Naive thymus-derived CD8-positive, alpha-beta T cell (primary cell): Measurements from ENCODE around the gene GTPBP8. TPM values are rescaled to one million over a fixed set of nuclear protein-coding genes. Genes with fewer than 3 reads are reported as not detected.
A peak's percentile ranks its signal among the peaks of the same experiment; 100 is the strongest.

Experiments
- ATAC-seq, 2 donors: fragments of 150-1000 bp; cut with Tn5 transposase in 1 of 2; sonication (Bioruptor Pico), chemical (Tn5 transposase) in 1 of 2; 1 replicate in 1 of 2; 2 replicates in 1 of 2; pipeline ENCODE4 v1.10.0; 2021; ENCODE audit warnings: mild to moderate bottlenecking in 2 of 2, moderate library complexity in 2 of 2
- POLR2A ChIA-PET: fragments of 350-600 bp; sonication (Branson Sonifier 250); formaldehyde crosslinking; loops from one replicate; lab custom pipeline; 2021; ENCODE audit warnings: antibody characterized with exemption; lab: Charles Lee
- DNase-seq, 10 donors: peaks; one replicate each; pipeline versions ENCODE4 v3.0.0 to v3.0.0-alpha.2; 2020 to 2022
- H3K27ac Mint-ChIP-seq, 10 donors: one replicate each; pipeline ENCODE4 v1.8.0; 2020 to 2022; ENCODE audit warnings: mild to moderate bottlenecking in 10 of 10, mixed read lengths in 10 of 10, moderate library complexity in 4 of 10, inconsistent platforms in 1 of 10
- H3K27me3 Mint-ChIP-seq, 5 donors: one replicate each; pipeline ENCODE4 v1.8.0; 2021 to 2022; ENCODE audit warnings: mixed read lengths in 5 of 5
- H3K36me3 Mint-ChIP-seq, 3 donors: one replicate each; pipeline ENCODE4 v1.8.0; 2020 to 2022; ENCODE audit warnings: mixed read lengths in 3 of 3, mild to moderate bottlenecking in 2 of 3, inconsistent platforms in 1 of 3
- H3K4me1 Mint-ChIP-seq, 4 donors: one replicate each; pipeline ENCODE4 v1.8.0; 2021 to 2022; ENCODE audit warnings: mixed read lengths in 4 of 4
- H3K4me3 Mint-ChIP-seq, 10 donors: one replicate each; pipeline ENCODE4 v1.8.0; 2020 to 2022; ENCODE audit warnings: mild to moderate bottlenecking in 10 of 10, mixed read lengths in 10 of 10, moderate library complexity in 6 of 10, inconsistent platforms in 1 of 10
- H3K9me3 Mint-ChIP-seq, 9 donors: one replicate each; pipeline ENCODE4 v1.8.0; 2020 to 2022; ENCODE audit warnings: mixed read lengths in 9 of 9, mild to moderate bottlenecking in 3 of 9, inconsistent platforms in 1 of 9, moderate library complexity in 1 of 9
- polyA plus RNA-seq, 3 donors: library from polyadenylated mRNA; unstranded; fragments of 300-500 nt; fragmentation: Illumina TruSeq; gene quantifications; one replicate each; pipeline ENCODE4 v1.2.3, GENCODE V29; 2021
- total RNA-seq, 8 experiments: library from RNA in 2 of 8; stranded (reverse) in 2 of 8; gene quantifications; one replicate each; pipeline ENCODE4 v1.2.3 and lab custom pipeline; 2021 to 2026

GTPBP8 gene
- total and polyA plus RNA-seq, 5 experiments from 2014 or later = 22.8 to 36.9 (median 26.4) TPM

DNA sequence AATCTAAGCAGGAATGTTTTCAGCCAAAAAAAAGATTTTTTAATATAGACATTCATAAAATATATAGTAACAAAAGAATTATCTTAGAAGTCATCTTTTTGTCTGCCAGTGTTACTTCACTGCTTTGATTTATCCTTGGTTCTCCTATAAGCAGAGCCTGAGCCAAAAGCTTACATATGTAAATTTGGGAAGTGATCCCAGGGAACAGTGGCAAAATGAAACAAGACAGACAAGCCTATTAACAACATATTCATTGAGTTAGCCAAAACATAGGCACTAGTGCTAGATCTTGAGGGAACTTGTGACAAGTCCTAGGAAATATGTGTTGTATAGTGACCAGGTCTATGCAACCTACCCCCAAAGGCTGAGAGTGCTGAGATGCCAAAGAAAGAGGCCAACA is 11.3 kb downstream of the GTPBP8 start:
- Mint-ChIP-seq H3K36me3 (peaks cover 0 to 81% (median 18%) of the 10 kb centered on the region in 3 donors), H3K27ac (peak overlapping the region; percentile 25 to 95 (median 88)), H3K9me3 (no peaks in the 10 kb centered on the region), H3K27me3 (no peaks in the 10 kb centered on the region), H3K4me1 (peaks cover 26 to 65% (median 62%) of the 10 kb centered on the region in 4 donors), H3K4me3 (peak overlapping the region in 1 of 10 donors; percentile 11)
- ATAC-seq (no peak), DNase-seq (no peak)
- POLR2A ChIA-PET = interaction anchor here (0.6 to 1.1 kb wide), 2 partner anchors 11 to 35 kb away, joined by 3 read pairs; no protein-coding TSS in a partner anchor

DNA sequence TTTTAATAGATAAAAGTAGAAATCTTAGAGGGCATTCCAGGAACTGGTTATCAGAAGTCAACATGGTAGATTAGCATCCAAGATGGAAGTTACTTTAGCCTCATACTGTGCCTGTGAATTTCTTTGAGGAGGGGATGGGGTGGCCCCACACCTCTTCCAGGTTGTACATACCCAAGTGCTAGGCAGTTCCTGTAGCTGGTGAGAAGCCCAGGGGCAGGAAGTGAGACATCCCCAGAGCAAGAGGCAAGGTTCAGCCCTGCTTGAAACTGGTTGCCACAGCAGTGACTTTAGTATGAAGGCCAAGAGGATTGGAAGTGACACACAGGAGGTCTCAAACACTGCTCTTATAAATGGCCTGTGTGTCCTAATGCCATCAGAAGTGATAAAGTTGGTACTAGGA is 11.9 kb downstream of the GTPBP8 start:
- H3K9me3 Mint-ChIP-seq = no peaks in the 10 kb centered on the region
- POLR2A ChIA-PET = interaction anchor here (0.6 to 1.9 kb wide), 3 partner anchors 11 to 17 kb away, joined by 3 to 9 read pairs (median 3); partner anchors contain the start of gene GTPBP8
- ATAC-seq (peak; percentile 31 to 47), DNase-seq (peak in 5 of 10 donors; percentile 17 to 62 (median 35))
- H3K27ac Mint-ChIP-seq = peak overlapping the region; percentile 25 to 95 (median 86)
- peak overlapping the region in 7 of 10 donors; percentile 11 to 65 (median 29) for H3K4me3 Mint-ChIP-seq
- no peaks in the 10 kb centered on the region for H3K27me3 Mint-ChIP-seq
- peaks cover 0 to 79% (median 18%) of the 10 kb centered on the region in 3 donors for H3K36me3 Mint-ChIP-seq
- H3K4me1 Mint-ChIP-seq = peaks cover 27 to 71% (median 67%) of the 10 kb centered on the region in 4 donors

DNA sequence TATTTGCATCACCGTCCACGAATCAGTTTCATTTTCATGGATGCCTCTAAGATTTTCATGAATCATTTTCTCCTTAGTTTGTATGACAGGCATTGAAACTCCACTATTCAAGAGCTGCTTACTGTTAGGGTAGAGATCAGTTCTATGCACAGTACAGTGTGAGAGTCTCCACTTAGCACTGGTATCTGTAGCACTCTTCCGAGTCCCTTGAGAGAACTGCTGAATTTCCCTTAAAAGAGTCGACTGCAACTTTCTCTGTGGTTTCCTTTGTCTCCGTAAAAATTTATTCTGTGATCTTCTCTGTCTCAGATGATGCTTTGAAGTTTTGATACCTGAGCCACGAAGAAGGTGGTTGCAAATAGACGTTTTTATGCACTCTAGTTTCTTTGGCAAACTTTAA is 14.8 kb downstream of the GTPBP8 start:
- Mint-ChIP-seq H3K27ac (peak overlapping the region; percentile 89 to 98 (median 95)), H3K36me3 (peaks cover 0 to 80% (median 13%) of the 10 kb centered on the region in 3 donors), H3K4me1 (peaks cover 34 to 84% (median 74%) of the 10 kb centered on the region in 4 donors), H3K9me3 (no peaks in the 10 kb centered on the region), H3K4me3 (peak overlapping the region; percentile 57 to 87 (median 78)), H3K27me3 (no peaks in the 10 kb centered on the region)
- POLR2A ChIA-PET = interaction anchor here (0.8 to 3.7 kb wide), 3 partner anchors 13 to 30 kb away, joined by 4 to 23 read pairs (median 12); partner anchors contain the start of gene GTPBP8
- ATAC-seq = peak; percentile 89 to 90
- peak in 5 of 10 donors; percentile 18 to 81 (median 61) for DNase-seq

DNA sequence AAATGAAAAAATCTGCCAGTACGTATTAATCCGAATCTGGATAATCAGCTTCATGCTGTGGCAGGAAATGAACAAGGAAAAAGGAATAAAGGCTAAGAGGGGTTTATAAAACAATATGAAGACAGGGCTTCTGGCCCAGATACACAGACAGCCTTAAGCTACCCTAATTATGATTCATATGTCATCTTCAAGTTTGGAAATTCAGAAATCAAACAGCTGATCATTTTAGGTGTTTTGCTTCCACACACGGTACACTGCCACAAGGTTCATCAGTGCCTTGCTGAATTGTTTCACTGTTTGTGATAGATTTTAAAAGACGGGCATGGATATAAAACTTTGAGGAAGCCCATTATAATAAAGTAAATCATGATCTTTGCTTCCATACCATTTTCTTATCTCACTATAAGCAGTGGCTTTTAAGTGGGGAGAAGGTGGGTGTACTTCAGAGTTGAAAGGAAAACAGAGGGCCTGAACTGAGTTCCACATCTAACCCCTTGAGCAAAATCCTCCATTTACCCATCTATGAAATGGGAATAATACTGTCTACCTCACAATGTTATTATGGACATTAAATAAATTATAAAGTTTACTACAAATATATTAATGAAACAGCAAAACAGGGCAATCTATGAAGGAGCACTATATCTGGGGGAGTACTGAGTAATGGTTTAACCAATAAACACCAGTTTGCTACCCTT is 15.7 kb downstream of the GTPBP8 start:
- Mint-ChIP-seq H3K4me1 (peaks cover 32 to 81% (median 70%) of the 10 kb centered on the region in 4 donors), H3K9me3 (no peaks in the 10 kb centered on the region), H3K27ac (peak overlapping the region; percentile 89 to 98 (median 95)), H3K4me3 (peak overlapping the region; percentile 57 to 87 (median 78)), H3K36me3 (peaks cover 0 to 80% (median 13%) of the 10 kb centered on the region in 3 donors), H3K27me3 (no peaks in the 10 kb centered on the region)
- ATAC-seq (peak in 1 of 2 donors; percentile 46), DNase-seq (peak in 1 of 10 donors; percentile 10)
- POLR2A ChIA-PET = interaction anchor here (0.8 to 3.7 kb wide), 4 partner anchors 9 to 18 kb away, joined by 3 to 23 read pairs (median 8); partner anchors contain the start of gene GTPBP8

DNA sequence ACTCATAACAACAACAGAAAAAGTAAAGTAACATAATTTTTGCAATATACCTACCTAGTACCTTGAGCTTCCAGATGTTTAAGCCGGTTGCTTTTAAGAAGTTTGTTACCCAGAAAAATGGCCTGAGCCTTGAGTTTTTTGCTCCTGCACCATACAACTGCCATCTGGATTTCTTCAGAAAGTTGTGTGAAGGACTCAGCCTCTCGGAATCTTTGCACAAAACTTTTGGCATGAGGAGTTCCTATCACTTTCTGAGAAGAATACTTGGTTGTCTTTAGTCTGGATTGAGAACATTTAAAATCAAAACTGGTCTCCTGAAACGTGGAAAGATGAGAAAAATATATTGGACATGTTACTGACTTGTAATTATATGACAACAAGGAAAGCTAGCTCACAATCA is 17.3 kb downstream of the GTPBP8 start:
- Mint-ChIP-seq H3K4me3 (no peak overlapping the region), H3K4me1 (peaks cover 21 to 78% (median 67%) of the 10 kb centered on the region in 4 donors), H3K27ac (peak overlapping the region; percentile 17 to 98 (median 90)), H3K36me3 (peaks cover 0 to 82% (median 15%) of the 10 kb centered on the region in 3 donors), H3K27me3 (no peaks in the 10 kb centered on the region), H3K9me3 (no peaks in the 10 kb centered on the region)
- no peak for ATAC-seq
- POLR2A ChIA-PET = interaction anchor here (1.0 to 3.7 kb wide), 2 partner anchors 11 to 17 kb away, joined by 3 to 23 read pairs; partner anchors contain the start of gene GTPBP8
- DNase-seq = no peak

DNA sequence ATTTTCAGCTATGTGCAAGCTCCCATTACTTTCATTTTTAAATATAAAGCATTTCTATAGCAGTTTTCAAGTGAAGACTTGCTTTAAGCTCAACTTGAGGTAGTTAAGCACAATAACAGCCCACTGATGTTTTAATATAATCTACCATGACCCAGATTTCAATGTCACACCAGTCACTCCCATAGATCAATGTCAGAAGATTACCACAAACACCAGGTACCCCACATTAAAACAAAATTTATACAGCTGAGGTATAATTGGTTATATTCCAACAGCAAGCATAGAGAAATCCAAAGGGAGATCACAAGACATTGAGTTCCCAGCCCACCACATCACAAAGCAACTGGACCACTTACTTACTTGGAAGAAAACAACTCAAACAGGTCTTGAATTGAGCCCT is 22.8 kb downstream of the GTPBP8 start:
- H3K36me3 Mint-ChIP-seq = peaks cover 0 to 87% (median 22%) of the 10 kb centered on the region in 3 donors
- peak overlapping the region in 6 of 10 donors; percentile 2 to 49 (median 32) for H3K4me3 Mint-ChIP-seq
- no peaks in the 10 kb centered on the region for H3K27me3 Mint-ChIP-seq
- POLR2A ChIA-PET = interaction anchor here (0.7 kb wide), 1 partner anchor 219 kb away, joined by 3 read pairs; no protein-coding TSS in a partner anchor
- H3K9me3 Mint-ChIP-seq = no peaks in the 10 kb centered on the region
- H3K4me1 Mint-ChIP-seq = peaks cover 31 to 76% (median 67%) of the 10 kb centered on the region in 4 donors
- peak overlapping the region; percentile 1 to 74 (median 54) for H3K27ac Mint-ChIP-seq
- ATAC-seq = peak; percentile 36 to 41
- DNase-seq = no peak

DNA sequence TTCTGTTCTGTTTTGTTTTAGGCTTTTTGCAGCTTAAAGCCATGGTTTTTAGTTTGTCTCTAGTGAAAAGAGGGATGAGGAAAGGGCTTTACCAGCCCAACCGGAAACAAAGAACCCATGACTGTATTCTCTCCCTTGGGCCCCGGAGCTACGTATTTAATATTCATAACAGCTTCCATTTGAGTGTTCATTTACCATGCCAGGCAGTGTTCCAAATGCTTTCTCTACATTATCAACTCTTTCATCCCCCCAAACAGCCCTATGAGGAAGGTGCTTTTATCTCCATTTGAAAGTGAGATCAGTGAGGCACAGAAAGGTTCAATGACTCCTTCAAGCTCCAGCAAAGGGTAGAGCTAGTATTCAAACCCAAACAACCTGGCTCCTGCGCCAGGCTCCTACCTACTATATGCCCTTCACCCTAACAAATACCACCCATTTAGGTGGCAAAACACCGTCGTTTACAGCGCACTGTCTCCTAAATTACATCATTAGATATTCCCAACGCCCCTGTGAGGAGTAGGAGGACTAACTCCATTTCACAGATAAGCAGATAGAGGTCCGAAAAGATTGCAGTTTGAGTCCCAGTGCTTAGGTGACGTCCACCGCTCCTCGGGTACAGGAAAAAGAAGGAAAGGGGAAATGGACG is 27.9 kb downstream of the GTPBP8 start:
- Mint-ChIP-seq H3K27me3 (no peaks in the 10 kb centered on the region), H3K4me1 (peaks cover 36 to 70% (median 68%) of the 10 kb centered on the region in 4 donors), H3K27ac (peak overlapping the region; percentile 88 to 99 (median 96)), H3K4me3 (peak overlapping the region; percentile 92 to 97 (median 94)), H3K9me3 (no peaks in the 10 kb centered on the region), H3K36me3 (peaks cover 0 to 39% (median 11%) of the 10 kb centered on the region in 3 donors)
- POLR2A ChIA-PET = interaction anchor here (0.9 to 2.7 kb wide), 11 partner anchors 8 to 496 kb away, joined by 3 to 25 read pairs (median 4); partner anchors contain the start of genes ATG3, GTPBP8, SLC35A5 and SPICE1
- peak; percentile 4 to 7 for ATAC-seq
- DNase-seq = peak in 1 of 10 donors; percentile 23

DNA sequence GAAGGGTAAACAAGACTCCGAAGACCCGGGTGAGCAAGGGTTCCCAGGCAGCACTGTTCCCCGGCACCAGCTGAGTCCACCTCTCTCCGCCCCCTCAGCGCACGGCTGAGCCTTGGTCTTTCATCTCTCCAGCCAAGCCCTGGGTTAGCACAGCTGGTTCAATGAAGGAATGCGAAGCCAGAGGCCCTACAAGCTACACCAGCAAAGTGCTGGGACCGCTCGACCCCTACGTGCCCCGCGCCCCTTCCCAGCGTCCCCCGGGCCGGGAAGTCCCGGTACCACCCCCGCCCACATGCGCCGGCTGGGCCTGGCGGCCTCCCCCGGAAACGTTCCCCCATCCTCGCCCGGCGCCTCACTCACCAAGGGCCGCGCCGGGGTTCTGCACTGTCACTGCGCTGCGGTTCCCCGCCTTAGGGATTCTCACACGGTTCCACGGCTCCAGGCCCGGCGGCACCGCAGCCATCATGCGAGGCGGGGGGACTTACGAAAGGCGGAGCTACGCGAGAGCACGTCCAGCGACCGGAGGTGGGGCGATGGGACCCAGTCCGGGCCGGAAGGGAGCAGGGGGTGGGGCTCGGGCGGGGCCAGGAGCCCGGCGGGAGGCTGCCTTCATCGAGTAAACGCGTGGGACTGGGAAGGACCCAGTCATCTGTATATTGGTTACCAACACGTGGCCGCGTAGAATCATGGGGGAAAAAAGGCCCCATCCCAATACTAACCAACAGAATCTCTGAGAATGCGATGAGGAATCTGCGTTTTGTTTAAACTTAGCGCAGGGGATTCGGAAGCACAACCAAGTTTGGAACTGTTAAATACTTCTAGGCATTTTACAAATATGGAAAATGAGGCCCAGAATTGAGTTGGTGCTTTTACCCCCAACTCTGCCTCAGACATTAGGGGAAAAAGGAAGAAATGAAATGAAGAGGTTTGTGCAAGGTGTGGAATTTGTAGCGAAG is 28.7 kb downstream of the GTPBP8 start:
- peak; percentile 65 to 85 (median 76) for DNase-seq
- H3K27ac Mint-ChIP-seq = peak overlapping the region; percentile 88 to 99 (median 96)
- no peaks in the 10 kb centered on the region for H3K27me3 Mint-ChIP-seq
- H3K9me3 Mint-ChIP-seq = no peaks in the 10 kb centered on the region
- peaks cover 35 to 67% (median 60%) of the 10 kb centered on the region in 4 donors for H3K4me1 Mint-ChIP-seq
- ATAC-seq = peak; percentile 84 to 87
- H3K36me3 Mint-ChIP-seq = peaks cover 0 to 31% (median 10%) of the 10 kb centered on the region in 3 donors
- H3K4me3 Mint-ChIP-seq = peak overlapping the region; percentile 92 to 97 (median 94)
- POLR2A ChIA-PET = interaction anchor here (0.7 to 2.7 kb wide), 12 partner anchors 9 to 1725 kb away, joined by 3 to 25 read pairs (median 4); partner anchors contain the start of genes ATG3, GTPBP8, SLC35A5 and SPICE1

DNA sequence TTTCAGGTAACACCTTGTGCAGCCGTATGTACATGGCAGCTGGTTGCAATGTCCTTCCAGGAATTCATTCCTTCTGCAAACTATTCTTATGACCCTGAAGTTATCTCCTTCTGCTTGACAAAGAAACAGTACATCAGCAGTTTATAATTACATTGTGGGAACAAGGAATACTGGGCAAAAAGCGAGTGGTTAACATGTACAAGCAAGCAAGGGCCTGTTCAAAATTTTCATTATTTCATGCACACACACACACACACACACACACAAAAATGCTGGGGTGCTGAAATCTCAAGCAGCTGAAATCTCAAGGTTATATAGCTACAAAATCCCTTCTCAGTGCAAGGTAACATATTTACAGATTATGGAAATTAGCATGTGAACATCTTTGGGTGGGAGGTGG is 30.7 kb downstream of the GTPBP8 start:
- Mint-ChIP-seq H3K27me3 (no peaks in the 10 kb centered on the region), H3K4me3 (no peak overlapping the region), H3K9me3 (no peaks in the 10 kb centered on the region), H3K36me3 (peaks cover 0 to 11% (median 4%) of the 10 kb centered on the region in 3 donors), H3K4me1 (peaks cover 25 to 48% (median 46%) of the 10 kb centered on the region in 4 donors), H3K27ac (peak overlapping the region in 3 of 10 donors; percentile 4 to 88 (median 66))
- DNase-seq = no peak
- POLR2A ChIA-PET = no interaction called here
- no peak for ATAC-seq

DNA sequence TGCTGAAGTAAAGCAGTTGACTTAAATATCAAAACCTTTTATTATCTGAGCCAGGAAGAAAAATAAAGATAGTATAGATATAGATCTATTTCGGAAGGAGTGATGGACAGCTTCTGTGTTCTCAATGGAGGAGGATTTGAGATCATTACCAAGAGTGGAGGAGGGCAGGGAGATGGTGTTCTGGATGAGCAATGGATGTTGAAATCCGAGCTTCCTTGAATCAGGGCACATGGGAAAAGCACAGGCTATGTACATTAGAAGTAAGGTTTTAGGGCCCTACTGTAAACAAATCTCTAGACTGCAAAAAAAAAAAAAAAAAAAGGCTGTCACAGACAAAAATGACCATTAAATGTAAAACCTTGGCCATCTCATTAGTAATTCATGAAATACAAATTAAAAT is 43.2 kb downstream of the GTPBP8 start:
- DNase-seq = no peak
- peaks cover 0 to 4% (median 0%) of the 10 kb centered on the region in 3 donors for H3K36me3 Mint-ChIP-seq
- peak overlapping the region in 1 of 10 donors; percentile 0 for H3K27ac Mint-ChIP-seq
- no peaks in the 10 kb centered on the region for H3K27me3 Mint-ChIP-seq
- ATAC-seq = no peak
- H3K4me1 Mint-ChIP-seq = no peaks in the 10 kb centered on the region
- POLR2A ChIA-PET = interaction anchor here (0.6 to 2.6 kb wide), 2 partner anchors 15 to 1180 kb away, joined by 3 to 8 read pairs; a partner anchor contains a TSS
- no peaks in the 10 kb centered on the region for H3K9me3 Mint-ChIP-seq
- H3K4me3 Mint-ChIP-seq = no peak overlapping the region

DNA sequence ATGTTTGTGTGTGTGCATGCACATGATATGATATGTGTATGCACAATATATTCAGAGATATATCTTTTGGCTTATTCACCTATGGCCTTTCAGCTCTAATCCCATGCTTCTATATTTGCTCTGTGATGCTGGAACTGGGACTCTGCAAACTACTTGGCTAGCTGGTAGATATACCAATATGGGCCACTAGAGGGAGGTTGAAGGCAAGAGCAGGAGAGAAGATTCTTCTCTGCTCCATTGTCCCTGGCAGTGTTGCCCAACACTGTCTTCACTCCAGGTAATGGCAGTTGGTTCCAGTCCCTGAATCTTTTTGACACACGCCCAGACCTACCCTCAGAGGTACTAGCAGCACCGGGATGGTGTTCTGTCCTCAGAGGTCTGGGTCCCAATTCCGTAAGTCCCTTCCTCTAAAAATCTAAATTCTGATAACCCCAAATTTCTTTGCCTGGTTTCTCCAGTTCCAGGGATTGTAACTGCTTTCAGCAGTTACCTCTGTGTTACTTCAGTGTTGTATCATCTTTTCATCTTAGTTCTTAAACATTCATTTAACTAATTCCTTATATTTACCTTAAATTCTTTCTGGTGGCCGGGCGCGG is 44.7 kb downstream of the GTPBP8 start:
- Mint-ChIP-seq H3K4me1 (no peaks in the 10 kb centered on the region), H3K9me3 (no peaks in the 10 kb centered on the region), H3K27ac (no peak overlapping the region), H3K4me3 (no peak overlapping the region), H3K27me3 (no peaks in the 10 kb centered on the region), H3K36me3 (peaks cover 0 to 4% (median 0%) of the 10 kb centered on the region in 3 donors)
- POLR2A ChIA-PET = interaction anchor here (0.7 to 2.6 kb wide), 3 partner anchors 16 to 320 kb away, joined by 3 to 8 read pairs (median 4); a partner anchor contains a TSS
- ATAC-seq (peak; percentile 72 to 85), DNase-seq (peak in 7 of 10 donors; percentile 21 to 53 (median 31))
